ENCODE measurements around the gene TEPSIN.

TEPSIN gene

GRCh38 chr17:81193051-81193410, 45.8 kb downstream of the TEPSIN start:
- H3K4me3 ChIP-seq (ENCODE audit: low read length): no peak overlapping the region
- TF ChIP-seq CTCF (conservative IDR thresholded peaks at IDR 0.05; ENCODE audit: low read depth, low read length): no peak
- DNase-seq (ENCODE audit: low read depth): no peak

DNA sequence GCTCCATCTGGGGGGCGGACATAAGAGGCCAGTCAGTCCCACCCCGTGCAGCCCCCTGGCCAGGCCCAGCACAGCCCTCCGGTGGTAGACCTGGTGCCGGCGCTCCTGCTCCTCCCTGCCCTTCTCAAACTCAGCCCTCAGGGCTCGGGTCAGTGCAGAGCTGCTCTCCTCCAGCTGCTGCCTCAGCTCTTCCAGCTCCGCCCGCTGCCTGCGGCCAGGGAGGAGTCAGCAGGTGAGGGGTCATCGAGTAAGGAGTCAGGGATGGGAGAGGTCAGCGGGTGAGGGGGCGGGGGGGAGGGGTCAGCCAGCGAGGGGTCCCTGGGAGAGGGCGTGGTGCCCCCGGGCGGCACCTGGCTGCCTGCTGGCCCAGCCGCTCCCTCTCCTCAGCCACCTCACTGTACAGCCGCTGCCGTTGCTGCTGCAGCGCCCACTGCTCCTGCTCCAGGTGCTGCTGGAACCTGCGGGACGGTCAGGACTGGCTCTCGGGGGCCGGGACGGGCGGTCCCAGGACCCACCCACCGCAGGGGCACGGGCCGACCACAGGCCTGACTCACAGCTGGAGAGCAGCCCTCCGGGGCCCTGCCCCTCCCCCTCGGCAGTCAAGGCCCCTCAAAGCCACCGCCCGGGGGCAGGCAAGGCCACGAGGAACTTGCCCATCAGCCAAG, 46.3 kb downstream of the TEPSIN start:
- no peak for DNase-seq (ENCODE audit: low read depth)
- TF ChIP-seq CTCF (conservative IDR thresholded peaks at IDR 0.05; ENCODE audit: low read depth, low read length): no peak
- no peak overlapping the region for H3K4me3 ChIP-seq (ENCODE audit: low read length)

DNA sequence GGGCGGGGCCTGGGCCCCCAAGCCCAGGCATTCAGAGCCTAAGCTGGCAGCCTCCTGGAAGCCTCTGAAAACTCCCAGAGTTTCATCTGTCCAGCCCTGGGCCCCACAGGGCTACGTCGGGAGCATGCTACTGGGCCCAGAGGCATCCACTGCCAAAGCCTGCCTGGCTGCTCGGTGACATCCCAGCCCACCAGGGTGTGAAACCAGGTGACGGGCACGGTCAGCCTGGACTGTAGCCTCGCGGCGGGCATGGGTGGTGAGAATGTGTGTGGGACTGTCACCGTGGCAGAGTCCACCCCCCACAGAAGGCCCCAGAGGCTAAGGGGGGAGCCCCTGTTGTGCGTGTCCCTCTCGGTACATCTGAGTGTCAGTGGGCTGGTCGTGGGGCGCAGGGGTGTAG, 47.2 kb downstream of the TEPSIN start:
- no peak for DNase-seq (ENCODE audit: low read depth)
- no peak for TF ChIP-seq CTCF (conservative IDR thresholded peaks at IDR 0.05; ENCODE audit: low read depth, low read length)
- H3K4me3 ChIP-seq (ENCODE audit: low read length): no peak overlapping the region

DNA sequence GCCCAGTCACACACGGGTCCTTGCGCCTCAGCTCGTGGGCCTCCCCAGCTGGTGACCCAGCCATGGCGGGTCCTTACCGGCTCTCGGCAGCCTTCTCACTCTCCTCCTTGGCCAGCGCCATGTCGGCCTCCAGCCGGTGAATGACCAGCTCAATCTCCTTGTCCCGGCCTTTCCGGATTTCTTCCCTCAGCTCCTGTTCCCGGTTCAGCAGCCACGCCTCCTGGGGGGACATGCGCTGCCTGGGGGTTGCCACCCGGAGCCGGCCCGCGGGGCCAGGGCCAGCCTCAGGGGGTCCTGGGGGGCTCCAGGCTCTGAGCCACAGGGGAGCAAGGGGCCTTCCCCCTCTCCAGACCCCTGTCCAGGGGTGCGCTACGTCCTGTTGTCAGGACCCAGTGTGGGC, 47.7 kb downstream of the TEPSIN start:
- DNase-seq (ENCODE audit: low read depth): no peak
- H3K4me3 ChIP-seq (ENCODE audit: low read length): no peak overlapping the region
- TF ChIP-seq CTCF (conservative IDR thresholded peaks at IDR 0.05; ENCODE audit: low read depth, low read length): no peak

- TF ChIP-seq CTCF (conservative IDR thresholded peaks at IDR 0.05; ENCODE audit: low read depth, low read length): no peak
- no peak for DNase-seq (ENCODE audit: low read depth)
- no peak overlapping the region for H3K4me3 ChIP-seq (ENCODE audit: low read length)
Measured at GRCh38 chr17:81190591-81190990, 48.3 kb downstream of the TEPSIN start.

DNA sequence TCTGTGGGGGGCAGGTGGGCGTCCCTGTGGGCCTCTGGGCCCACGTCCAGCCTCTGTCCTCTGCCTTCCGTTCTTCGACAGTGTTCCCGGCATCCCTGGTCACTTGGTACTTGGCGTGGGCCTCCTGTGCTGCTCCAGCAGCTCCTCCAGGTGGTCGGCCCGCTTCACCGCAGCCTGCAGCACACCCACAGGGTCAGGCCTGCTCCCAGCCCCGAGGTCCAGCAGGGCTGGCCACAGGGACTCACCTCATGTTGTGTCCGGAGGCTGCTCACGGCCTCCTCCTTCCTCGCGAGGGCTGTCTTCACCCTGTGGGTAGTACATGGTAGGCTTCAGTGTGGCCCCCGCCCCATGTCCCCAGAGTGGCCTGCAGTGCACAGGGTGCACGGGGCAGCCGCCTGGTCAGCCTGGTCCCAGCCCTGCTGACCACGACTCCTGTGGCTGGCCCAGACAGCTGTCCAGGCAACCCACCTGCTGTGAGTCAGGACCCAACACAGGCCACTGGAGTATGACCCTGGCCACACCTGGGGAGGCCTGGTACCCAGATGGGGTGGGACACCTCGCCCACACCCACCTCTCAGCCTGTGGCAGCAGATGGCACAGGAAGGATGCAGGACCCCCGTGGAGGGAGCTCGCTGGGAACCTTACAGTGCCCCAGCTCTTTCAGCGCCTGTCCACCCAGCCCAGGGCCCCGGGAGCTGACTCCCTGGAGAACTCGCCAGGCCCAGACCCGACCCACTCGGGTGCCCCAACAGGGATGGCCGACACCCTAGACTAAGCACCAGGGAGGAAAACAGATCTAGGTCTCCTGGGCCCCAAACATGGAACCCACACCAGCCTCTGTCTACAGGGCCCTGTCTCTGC, 49.0 kb downstream of the TEPSIN start:
- DNase-seq (ENCODE audit: low read depth): no peak
- peak; percentile 47 for TF ChIP-seq CTCF (conservative IDR thresholded peaks at IDR 0.05; ENCODE audit: low read depth, low read length)
- H3K4me3 ChIP-seq (ENCODE audit: low read length): no peak overlapping the region

DNA sequence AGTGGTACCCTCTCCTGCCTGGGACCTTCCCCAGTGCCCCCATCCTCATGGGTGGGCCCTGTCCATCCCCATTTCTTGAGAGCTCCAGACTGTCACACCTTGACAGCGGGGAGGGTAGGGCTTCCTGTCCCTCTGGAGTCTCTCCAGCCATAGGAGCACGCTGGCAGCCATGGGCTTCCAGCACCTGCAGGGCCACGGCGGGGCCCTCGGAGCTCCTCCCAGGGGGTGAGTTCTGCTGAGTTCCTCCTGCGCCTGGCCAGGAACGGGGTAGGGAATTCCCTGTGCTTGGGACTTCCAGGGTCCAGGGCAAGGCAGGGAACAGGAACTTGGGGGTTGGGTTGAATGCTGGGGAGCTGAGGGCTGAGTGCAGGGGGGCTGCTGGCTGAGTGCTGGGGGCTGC, 49.8 kb downstream of the TEPSIN start:
- no peak overlapping the region for H3K4me3 ChIP-seq (ENCODE audit: low read length)
- DNase-seq (ENCODE audit: low read depth): no peak
- no peak for TF ChIP-seq CTCF (conservative IDR thresholded peaks at IDR 0.05; ENCODE audit: low read depth, low read length)
